SIG-M5 treated with dmso at 0.1 percent for 504 hours (cell line): Measurements from ENCODE around the gene SPG7.
A peak's percentile ranks its signal among the peaks of the same experiment; 100 is the strongest.

Experiments used
- DNase-seq: peaks from one replicate; lab custom pipeline; 2025; ENCODE audit not compliant: unreplicated experiment; lab: John Stamatoyannopoulos, UW

Gene SPG7

DNA sequence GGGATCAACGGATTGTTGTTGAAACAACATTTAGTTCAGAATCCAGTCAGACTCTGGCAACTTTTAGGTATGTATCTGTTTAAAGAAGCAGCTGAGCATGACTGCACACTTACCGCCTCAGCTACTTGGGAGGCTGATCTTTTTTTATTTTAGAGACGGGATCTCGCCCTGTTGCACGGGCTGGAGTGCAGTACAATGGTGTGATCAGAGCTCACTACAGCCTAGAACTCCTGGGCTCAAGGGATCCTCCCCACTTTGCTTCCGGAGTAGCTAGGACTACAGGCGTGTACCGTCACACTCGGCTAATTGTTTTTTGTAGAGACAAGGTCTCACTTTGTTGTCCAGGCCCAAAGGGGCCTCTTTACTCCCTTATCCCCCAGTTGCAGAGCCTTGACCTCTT is 2.3 kb downstream of the SPG7 start:
- DNase-seq, result no peak

DNA sequence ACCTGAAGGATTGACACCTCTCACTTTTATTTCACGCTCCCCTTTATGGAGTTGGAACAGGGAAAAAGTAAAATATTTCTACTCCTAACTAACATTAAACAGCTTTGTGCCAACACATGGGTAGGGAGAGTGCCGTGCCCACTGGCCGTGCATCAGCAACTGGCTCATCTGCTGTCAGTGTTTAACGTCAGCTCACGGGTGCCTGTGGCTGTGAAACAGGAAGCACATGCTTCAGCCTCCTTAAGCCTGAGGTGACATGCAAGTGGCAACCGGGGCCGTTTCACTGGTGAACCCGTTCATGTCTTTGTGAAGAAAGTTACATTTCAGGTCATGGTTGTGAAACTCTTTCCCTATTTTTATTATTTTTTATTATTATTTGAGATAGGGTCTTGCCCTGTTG is 3.2 kb downstream of the SPG7 start:
- DNase-seq, result no peak

DNA sequence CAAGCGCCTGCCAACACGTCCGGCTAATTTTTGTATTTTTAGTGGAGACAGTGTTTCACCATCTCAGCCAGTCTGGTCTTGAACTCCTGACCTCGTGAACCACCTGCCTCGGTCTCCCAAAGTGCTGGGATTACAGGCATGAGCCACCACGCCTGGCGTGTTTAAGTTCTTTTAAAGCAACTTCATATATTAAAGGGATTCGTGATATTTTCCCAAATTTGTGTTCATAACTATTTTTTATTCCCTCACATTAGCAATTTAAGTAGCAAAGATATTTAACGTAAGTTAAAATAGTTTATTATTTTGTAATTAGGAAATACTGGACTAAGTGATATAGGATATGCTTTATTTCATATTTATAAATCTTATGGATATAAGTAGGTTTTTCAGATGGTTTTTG is 4.2 kb downstream of the SPG7 start:
- DNase-seq, result no peak

- no peak for DNase-seq
Observed at GRCh38 chr16:89517128-89517527, 8.9 kb downstream of the SPG7 start.

GRCh38 chr16:89519881-89520280 is 11.7 kb downstream of the SPG7 start:
- no peak for DNase-seq

- no peak for DNase-seq
Observed at GRCh38 chr16:89522287-89522686, 14.1 kb downstream of the SPG7 start.

GRCh38 chr16:89523680-89524344 is 15.6 kb downstream of the SPG7 start:
- DNase-seq, result no peak

DNA sequence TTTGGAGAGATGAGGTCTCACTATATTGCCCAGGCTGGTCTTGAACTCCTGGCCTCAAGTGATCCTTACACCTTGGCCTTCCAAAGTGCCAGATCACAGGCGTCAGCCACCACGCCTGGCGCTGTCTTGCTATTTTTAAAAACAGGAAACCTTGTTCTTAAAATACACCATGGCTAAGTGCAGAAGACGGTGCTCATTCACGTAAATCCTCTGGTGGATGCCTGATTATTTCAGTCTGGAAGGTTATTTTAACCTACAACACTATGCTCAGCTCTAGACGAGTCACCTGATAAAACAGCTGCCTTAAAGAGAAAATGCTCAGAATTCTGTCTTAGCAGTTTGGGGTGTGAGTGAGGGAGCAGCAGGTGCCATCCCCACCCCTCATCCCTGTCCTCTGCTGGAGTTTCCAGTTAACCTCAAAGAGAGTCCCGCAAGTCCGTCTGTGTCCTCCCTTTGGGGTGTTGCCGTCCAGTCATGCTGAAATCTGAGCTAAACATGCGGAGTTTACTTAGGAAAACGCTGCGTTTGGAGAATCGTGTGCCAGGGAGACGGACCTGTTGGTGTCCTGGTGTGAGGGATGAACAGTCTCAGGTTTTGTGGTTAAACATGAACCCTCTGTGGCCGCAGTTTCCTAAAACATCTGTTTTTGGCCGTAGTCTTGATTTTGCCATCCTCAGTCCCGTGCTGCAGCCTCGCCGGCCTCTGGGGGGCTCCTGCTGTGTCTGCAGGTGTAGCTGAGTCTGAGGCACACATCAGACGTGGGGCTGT is 17.1 kb downstream of the SPG7 start:
- no peak for DNase-seq

GRCh38 chr16:89529097-89529496 is 20.9 kb downstream of the SPG7 start:
- DNase-seq, result no peak

GRCh38 chr16:89530401-89531381 is 22.5 kb downstream of the SPG7 start:
- no peak for DNase-seq

- DNase-seq, result no peak
Observed at GRCh38 chr16:89531821-89532526, 23.8 kb downstream of the SPG7 start.

DNA sequence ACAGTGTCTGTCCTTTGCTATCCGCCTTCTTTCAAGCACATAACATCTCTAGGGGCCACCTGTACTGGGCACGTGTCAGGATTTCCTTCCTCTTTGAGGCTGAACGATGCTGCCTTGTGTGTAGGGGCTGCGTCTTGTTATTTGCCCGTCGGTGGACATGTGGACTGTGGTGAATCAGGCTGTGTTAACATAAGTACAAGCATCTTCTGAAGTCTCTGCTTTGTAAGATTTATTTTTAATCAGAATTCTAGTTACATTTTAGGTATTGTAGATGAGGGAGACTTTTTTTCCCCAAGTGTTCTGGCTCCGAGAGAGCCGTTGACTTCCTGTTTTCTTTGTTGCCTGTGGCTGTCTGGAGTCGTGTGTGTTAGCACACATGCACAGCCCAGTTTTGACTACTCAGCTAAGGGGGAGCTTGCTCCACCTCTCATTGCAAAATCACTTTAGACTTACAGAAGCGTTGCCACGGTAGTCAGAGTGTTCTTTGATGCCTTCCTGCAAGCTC is 26.1 kb downstream of the SPG7 start:
- DNase-seq, result peak; percentile 96

GRCh38 chr16:89536371-89536770 is 28.2 kb downstream of the SPG7 start:
- DNase-seq, result no peak

- no peak for DNase-seq
Observed at GRCh38 chr16:89536886-89537548, 28.8 kb downstream of the SPG7 start.

DNA sequence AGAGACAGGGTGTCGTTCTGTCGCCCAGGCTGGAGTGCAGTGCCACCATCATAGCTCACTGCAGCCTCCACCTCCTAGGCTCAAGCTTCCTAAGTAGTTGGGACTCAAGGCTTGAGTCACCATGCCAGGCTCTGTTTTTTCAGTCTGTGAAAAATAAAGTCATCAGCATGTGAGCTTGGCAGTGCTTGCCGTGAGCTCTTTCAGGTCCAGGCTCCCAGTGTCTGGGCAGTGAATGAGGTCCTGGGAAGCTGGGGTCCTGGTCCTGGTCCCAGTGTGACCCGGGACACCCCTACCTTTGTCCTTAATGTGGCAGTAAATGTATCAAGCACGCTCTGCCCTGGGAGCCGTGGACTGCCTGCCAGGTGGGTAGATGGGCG is 29.3 kb downstream of the SPG7 start:
- DNase-seq, result no peak

DNA sequence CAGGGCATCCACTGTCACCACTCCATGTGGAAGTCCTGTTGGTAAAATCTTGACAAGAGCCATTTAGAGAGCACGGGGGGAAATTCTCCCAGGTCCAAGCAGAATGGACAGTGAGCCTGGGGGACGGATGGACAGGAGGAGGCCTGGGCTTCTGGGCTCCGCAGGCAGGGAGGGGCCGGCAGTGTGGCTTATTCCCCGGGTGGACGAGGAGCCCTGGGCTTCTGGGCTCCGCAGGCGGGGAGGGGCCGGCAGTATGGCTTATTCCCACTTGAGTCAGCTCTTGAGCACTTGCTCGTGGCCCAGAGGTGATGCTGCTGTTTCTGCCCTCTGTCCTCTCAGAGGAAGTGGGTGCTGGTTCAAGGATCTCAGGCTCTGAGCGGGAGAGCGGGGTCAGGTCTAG is 30.1 kb downstream of the SPG7 start:
- DNase-seq, result no peak

- no peak for DNase-seq
Observed at GRCh38 chr16:89540557-89540956, 32.4 kb downstream of the SPG7 start.

GRCh38 chr16:89541792-89542191 is 33.6 kb downstream of the SPG7 start:
- no peak for DNase-seq

DNA sequence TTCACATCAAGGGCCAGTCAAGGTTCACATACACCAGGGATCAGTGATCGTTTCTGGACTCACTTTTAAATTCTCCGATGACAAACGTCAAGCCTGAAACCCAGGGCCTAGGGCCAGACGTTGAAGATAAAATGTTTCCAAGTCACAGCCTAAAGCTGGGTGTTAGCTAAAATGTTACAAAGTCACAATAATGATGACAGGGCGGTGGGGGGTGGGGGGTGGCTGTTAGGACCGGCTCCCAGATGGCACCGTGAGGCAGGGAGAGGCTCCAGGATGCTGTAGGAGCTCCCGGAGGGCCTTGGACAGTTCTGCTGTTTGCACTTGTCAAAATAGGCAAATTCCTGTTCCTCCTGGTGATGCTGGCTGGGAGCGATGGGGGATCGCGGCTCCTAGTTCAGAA is 35.9 kb downstream of the SPG7 start:
- DNase-seq, result no peak

GRCh38 chr16:89544713-89545043 is 36.5 kb downstream of the SPG7 start:
- no peak for DNase-seq
